WTC11 (cell line): Measurements from ENCODE around the gene ZP3. TPM values are rescaled to one million over a fixed set of nuclear protein-coding genes. Genes with fewer than 3 reads are reported as not detected.

Source experiments
- ATAC-seq: fragments of 200-7000 bp; cut with Tn5 transposase; 2 replicates; pipeline ENCODE4 v1.10.0; 2021; ENCODE audit warnings: mild to moderate bottlenecking, moderate library complexity
- CTCF ChIA-PET: fragments of 300-600 bp; sonication (Branson Sonifier 250); formaldehyde crosslinking; loops from one replicate; lab custom pipeline; 2021; ENCODE audit warnings: antibody characterized with exemption; lab: Charles Lee
- POLR2A ChIA-PET: fragments of 350-600 bp; sonication (Branson Sonifier 250); formaldehyde crosslinking; loops from one replicate; lab custom pipeline; 2021; ENCODE audit warnings: antibody characterized with exemption; lab: Charles Lee
- DNase-seq: peaks from one replicate; pipeline ENCODE4 v3.0.0; 2021; ENCODE audit warnings: low spot score
- H3K27ac Mint-ChIP-seq: 2 replicates; pipeline ENCODE4 v1.8.0; 2021; ENCODE audit warnings: mixed read lengths
- H3K27me3 Mint-ChIP-seq: 2 replicates; pipeline ENCODE4 v1.8.0; 2021; ENCODE audit warnings: low read depth, mild to moderate bottlenecking, moderate library complexity, mixed read lengths
- H3K36me3 Mint-ChIP-seq: 2 replicates; pipeline ENCODE4 v1.8.0; 2021; ENCODE audit warnings: mixed read lengths
- H3K4me1 Mint-ChIP-seq: 2 replicates; pipeline ENCODE4 v1.8.0; 2022; ENCODE audit warnings: mixed read lengths
- H3K4me3 Mint-ChIP-seq: 2 replicates; pipeline ENCODE4 v1.8.0; 2021; ENCODE audit warnings: mild to moderate bottlenecking, moderate library complexity, mixed read lengths
- H3K9me3 Mint-ChIP-seq: 2 replicates; pipeline ENCODE4 v1.8.0; 2021; ENCODE audit warnings: mixed read lengths
- AR ChIP-seq: fragments of 250-450 bp; sonication (Bioruptor Pico); IDR thresholded peaks from 2 replicates; pipeline ENCODE4 v1.9.0; 2021; ENCODE audit warnings: mild to moderate bottlenecking
- EMX1 ChIP-seq: fragments of 250-450 bp; sonication (Bioruptor Pico); IDR thresholded peaks from 2 replicates; pipeline ENCODE4 v1.8.0; 2021; ENCODE audit warnings: mild to moderate bottlenecking
- FOXK1 ChIP-seq: sonication (generic); formaldehyde crosslinking; IDR thresholded peaks from 2 replicates; pipeline ENCODE4 v1.8.0; 2022; ENCODE audit warnings: mild to moderate bottlenecking, moderate library complexity, missing genetic modification reagents
- FOXP1 ChIP-seq: sonication (generic); formaldehyde crosslinking; IDR thresholded peaks from 2 replicates; pipeline ENCODE4 v1.8.0; 2022; ENCODE audit warnings: missing genetic modification reagents, mild to moderate bottlenecking, moderate library complexity, borderline replicate concordance
- IRF1 ChIP-seq: sonication (generic); formaldehyde crosslinking; IDR thresholded peaks from 2 replicates; pipeline ENCODE4 v1.8.0; 2023; ENCODE audit warnings: missing genetic modification reagents
- IRF2 ChIP-seq: sonication (generic); formaldehyde crosslinking; IDR thresholded peaks from 2 replicates; pipeline ENCODE4 v1.8.0; 2022; ENCODE audit warnings: low read depth, missing genetic modification reagents, borderline replicate concordance
- NR3C1 ChIP-seq: sonication (generic); formaldehyde crosslinking; conservative IDR thresholded peaks from 2 replicates; pipeline ENCODE4 v1.8.1; 2023; ENCODE audit warnings: low read depth, mild to moderate bottlenecking, missing genetic modification reagents
- OVOL2 ChIP-seq: fragments of 250-450 bp; sonication (Bioruptor Pico); IDR thresholded peaks from 2 replicates; pipeline ENCODE4 v1.9.0; 2021; ENCODE audit warnings: mild to moderate bottlenecking, borderline replicate concordance
- PRRX2 ChIP-seq: fragments of 250-450 bp; sonication (Bioruptor Pico); IDR thresholded peaks from 2 replicates; pipeline ENCODE4 v1.8.0; 2021; ENCODE audit warnings: mild to moderate bottlenecking
- RORB ChIP-seq: fragments of 250-450 bp; sonication (Bioruptor Pico); IDR thresholded peaks from 2 replicates; pipeline ENCODE4 v1.9.0; 2021; ENCODE audit warnings: mild to moderate bottlenecking
- TEAD4 ChIP-seq: sonication (generic); formaldehyde crosslinking; IDR thresholded peaks from 2 replicates; pipeline ENCODE4 v1.8.0; 2022; ENCODE audit warnings: mild to moderate bottlenecking, missing genetic modification reagents
- USF2 ChIP-seq: sonication (generic); formaldehyde crosslinking; IDR thresholded peaks from 2 replicates; pipeline ENCODE4 v1.8.1; 2023; ENCODE audit warnings: mild to moderate bottlenecking, missing genetic modification reagents, moderate library complexity
- total RNA-seq: library from RNA; stranded (reverse); gene quantifications from 3 replicates; pipeline ENCODE4 v1.2.3, GENCODE V29; 2021
- TF ChIP-seq, protein P1 (sequence below): fragments of 250-450 bp; sonication (Bioruptor Pico); IDR thresholded peaks from 2 replicates; pipeline ENCODE4 v2.1.2; 2022; ENCODE audit warnings: mild to moderate bottlenecking, moderate library complexity
- TF ChIP-seq, protein P2 (sequence below): sonication (generic); formaldehyde crosslinking; IDR thresholded peaks from 2 replicates; pipeline ENCODE4 v1.8.1; 2023; ENCODE audit warnings: mild to moderate bottlenecking, missing genetic modification reagents
- TF ChIP-seq, protein P3 (sequence below): sonication (generic); formaldehyde crosslinking; IDR thresholded peaks from 2 replicates; pipeline ENCODE4 v1.8.0; 2023; ENCODE audit warnings: missing genetic modification reagents, mild to moderate bottlenecking, borderline replicate concordance
- TF ChIP-seq, protein P4 (sequence below): sonication (generic); formaldehyde crosslinking; conservative IDR thresholded peaks from 2 replicates; pipeline ENCODE4 v1.8.1; 2022; ENCODE audit warnings: mild to moderate bottlenecking, missing genetic modification reagents
- TF ChIP-seq, protein P5 (sequence below): fragments of 250-450 bp; sonication (Bioruptor Pico); IDR thresholded peaks from 2 replicates; pipeline ENCODE4 v1.9.0; 2021; ENCODE audit warnings: mild to moderate bottlenecking
- TF ChIP-seq, protein P6 (sequence below): sonication (generic); formaldehyde crosslinking; IDR thresholded peaks from 2 replicates; pipeline ENCODE4 v1.8.1; 2022; ENCODE audit warnings: mild to moderate bottlenecking, moderate library complexity, missing genetic modification reagents
- TF ChIP-seq, protein P7 (sequence below): sonication (generic); formaldehyde crosslinking; IDR thresholded peaks from 2 replicates; pipeline ENCODE4 v1.8.0; 2022; ENCODE audit warnings: missing genetic modification reagents
- TF ChIP-seq, protein P8 (sequence below): fragments of 250-450 bp; sonication (Bioruptor Pico); IDR thresholded peaks from 2 replicates; pipeline ENCODE4 v1.9.0; 2021; ENCODE audit warnings: moderate library complexity, mild to moderate bottlenecking, inconsistent platforms, borderline replicate concordance

ZP3 gene
- total RNA-seq, 1 experiment from 2014 or later = 1.8 TPM

- Mint-ChIP-seq H3K4me3 (no peak overlapping the region), H3K4me1 (peaks cover 28% of the 10 kb centered on the region), H3K27ac (no peak overlapping the region), H3K9me3 (no peaks in the 10 kb centered on the region), H3K27me3 (peaks cover 10% of the 10 kb centered on the region), H3K36me3 (no peaks in the 10 kb centered on the region)
- no peak for DNase-seq
- ATAC-seq = no peak
- POLR2A ChIA-PET = no interaction called here
- TF ChIP-seq, protein P1, sequence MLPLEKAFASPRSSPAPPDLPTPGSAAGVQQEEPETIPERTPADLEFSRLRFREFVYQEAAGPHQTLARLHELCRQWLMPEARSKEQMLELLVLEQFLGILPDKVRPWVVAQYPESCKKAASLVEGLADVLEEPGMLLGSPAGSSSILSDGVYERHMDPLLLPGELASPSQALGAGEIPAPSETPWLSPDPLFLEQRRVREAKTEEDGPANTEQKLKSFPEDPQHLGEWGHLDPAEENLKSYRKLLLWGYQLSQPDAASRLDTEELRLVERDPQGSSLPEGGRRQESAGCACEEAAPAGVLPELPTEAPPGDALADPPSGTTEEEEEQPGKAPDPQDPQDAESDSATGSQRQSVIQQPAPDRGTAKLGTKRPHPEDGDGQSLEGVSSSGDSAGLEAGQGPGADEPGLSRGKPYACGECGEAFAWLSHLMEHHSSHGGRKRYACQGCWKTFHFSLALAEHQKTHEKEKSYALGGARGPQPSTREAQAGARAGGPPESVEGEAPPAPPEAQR (CRISPR knock-in tag) = no peak
- TF ChIP-seq FOXK1 (CRISPR knock-in tag) (no peak), RORB (CRISPR knock-in tag) (no peak), OVOL2 (CRISPR knock-in tag) (no peak), PRRX2 (CRISPR knock-in tag) (no peak), NR3C1 (CRISPR knock-in tag) (no peak), IRF1 (CRISPR knock-in tag) (no peak), EMX1 (no peak), TEAD4 (no peak), FOXP1 (CRISPR knock-in tag) (no peak), AR (CRISPR knock-in tag) (no peak), IRF2 (CRISPR knock-in tag) (no peak), USF2 (CRISPR knock-in tag) (no peak)
- TF ChIP-seq, protein P2, sequence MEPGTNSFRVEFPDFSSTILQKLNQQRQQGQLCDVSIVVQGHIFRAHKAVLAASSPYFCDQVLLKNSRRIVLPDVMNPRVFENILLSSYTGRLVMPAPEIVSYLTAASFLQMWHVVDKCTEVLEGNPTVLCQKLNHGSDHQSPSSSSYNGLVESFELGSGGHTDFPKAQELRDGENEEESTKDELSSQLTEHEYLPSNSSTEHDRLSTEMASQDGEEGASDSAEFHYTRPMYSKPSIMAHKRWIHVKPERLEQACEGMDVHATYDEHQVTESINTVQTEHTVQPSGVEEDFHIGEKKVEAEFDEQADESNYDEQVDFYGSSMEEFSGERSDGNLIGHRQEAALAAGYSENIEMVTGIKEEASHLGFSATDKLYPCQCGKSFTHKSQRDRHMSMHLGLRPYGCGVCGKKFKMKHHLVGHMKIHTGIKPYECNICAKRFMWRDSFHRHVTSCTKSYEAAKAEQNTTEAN (CRISPR knock-in tag) = no peak
- TF ChIP-seq, protein P3, sequence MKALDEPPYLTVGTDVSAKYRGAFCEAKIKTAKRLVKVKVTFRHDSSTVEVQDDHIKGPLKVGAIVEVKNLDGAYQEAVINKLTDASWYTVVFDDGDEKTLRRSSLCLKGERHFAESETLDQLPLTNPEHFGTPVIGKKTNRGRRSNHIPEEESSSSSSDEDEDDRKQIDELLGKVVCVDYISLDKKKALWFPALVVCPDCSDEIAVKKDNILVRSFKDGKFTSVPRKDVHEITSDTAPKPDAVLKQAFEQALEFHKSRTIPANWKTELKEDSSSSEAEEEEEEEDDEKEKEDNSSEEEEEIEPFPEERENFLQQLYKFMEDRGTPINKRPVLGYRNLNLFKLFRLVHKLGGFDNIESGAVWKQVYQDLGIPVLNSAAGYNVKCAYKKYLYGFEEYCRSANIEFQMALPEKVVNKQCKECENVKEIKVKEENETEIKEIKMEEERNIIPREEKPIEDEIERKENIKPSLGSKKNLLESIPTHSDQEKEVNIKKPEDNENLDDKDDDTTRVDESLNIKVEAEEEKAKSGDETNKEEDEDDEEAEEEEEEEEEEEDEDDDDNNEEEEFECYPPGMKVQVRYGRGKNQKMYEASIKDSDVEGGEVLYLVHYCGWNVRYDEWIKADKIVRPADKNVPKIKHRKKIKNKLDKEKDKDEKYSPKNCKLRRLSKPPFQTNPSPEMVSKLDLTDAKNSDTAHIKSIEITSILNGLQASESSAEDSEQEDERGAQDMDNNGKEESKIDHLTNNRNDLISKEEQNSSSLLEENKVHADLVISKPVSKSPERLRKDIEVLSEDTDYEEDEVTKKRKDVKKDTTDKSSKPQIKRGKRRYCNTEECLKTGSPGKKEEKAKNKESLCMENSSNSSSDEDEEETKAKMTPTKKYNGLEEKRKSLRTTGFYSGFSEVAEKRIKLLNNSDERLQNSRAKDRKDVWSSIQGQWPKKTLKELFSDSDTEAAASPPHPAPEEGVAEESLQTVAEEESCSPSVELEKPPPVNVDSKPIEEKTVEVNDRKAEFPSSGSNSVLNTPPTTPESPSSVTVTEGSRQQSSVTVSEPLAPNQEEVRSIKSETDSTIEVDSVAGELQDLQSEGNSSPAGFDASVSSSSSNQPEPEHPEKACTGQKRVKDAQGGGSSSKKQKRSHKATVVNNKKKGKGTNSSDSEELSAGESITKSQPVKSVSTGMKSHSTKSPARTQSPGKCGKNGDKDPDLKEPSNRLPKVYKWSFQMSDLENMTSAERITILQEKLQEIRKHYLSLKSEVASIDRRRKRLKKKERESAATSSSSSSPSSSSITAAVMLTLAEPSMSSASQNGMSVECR (CRISPR knock-in tag) = no peak
- TF ChIP-seq, protein P4, sequence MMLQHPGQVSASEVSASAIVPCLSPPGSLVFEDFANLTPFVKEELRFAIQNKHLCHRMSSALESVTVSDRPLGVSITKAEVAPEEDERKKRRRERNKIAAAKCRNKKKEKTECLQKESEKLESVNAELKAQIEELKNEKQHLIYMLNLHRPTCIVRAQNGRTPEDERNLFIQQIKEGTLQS (CRISPR knock-in tag) = no peak
- TF ChIP-seq, protein P5, sequence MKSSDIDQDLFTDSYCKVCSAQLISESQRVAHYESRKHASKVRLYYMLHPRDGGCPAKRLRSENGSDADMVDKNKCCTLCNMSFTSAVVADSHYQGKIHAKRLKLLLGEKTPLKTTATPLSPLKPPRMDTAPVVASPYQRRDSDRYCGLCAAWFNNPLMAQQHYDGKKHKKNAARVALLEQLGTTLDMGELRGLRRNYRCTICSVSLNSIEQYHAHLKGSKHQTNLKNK (CRISPR knock-in tag) = no peak
- TF ChIP-seq, protein P6, sequence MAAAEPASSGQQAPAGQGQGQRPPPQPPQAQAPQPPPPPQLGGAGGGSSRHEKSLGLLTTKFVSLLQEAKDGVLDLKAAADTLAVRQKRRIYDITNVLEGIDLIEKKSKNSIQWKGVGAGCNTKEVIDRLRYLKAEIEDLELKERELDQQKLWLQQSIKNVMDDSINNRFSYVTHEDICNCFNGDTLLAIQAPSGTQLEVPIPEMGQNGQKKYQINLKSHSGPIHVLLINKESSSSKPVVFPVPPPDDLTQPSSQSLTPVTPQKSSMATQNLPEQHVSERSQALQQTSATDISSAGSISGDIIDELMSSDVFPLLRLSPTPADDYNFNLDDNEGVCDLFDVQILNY (CRISPR knock-in tag) = no peak
- TF ChIP-seq, protein P7, sequence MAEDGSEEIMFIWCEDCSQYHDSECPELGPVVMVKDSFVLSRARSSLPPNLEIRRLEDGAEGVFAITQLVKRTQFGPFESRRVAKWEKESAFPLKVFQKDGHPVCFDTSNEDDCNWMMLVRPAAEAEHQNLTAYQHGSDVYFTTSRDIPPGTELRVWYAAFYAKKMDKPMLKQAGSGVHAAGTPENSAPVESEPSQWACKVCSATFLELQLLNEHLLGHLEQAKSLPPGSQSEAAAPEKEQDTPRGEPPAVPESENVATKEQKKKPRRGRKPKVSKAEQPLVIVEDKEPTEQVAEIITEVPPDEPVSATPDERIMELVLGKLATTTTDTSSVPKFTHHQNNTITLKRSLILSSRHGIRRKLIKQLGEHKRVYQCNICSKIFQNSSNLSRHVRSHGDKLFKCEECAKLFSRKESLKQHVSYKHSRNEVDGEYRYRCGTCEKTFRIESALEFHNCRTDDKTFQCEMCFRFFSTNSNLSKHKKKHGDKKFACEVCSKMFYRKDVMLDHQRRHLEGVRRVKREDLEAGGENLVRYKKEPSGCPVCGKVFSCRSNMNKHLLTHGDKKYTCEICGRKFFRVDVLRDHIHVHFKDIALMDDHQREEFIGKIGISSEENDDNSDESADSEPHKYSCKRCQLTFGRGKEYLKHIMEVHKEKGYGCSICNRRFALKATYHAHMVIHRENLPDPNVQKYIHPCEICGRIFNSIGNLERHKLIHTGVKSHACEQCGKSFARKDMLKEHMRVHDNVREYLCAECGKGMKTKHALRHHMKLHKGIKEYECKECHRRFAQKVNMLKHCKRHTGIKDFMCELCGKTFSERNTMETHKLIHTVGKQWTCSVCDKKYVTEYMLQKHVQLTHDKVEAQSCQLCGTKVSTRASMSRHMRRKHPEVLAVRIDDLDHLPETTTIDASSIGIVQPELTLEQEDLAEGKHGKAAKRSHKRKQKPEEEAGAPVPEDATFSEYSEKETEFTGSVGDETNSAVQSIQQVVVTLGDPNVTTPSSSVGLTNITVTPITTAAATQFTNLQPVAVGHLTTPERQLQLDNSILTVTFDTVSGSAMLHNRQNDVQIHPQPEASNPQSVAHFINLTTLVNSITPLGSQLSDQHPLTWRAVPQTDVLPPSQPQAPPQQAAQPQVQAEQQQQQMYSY (CRISPR knock-in tag) = no peak
- TF ChIP-seq, protein P8, sequence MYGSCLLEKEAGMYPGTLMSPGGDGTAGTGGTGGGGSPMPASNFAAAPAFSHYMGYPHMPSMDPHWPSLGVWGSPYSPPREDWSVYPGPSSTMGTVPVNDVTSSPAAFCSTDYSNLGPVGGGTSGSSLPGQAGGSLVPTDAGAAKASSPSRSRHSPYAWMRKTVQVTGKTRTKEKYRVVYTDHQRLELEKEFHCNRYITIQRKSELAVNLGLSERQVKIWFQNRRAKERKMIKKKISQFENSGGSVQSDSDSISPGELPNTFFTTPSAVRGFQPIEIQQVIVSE (CRISPR knock-in tag) = no peak
- TF ChIP-seq, all 79 proteins: peak for 0
- CTCF ChIA-PET = no interaction called here
Measured at GRCh38 chr7:76400248-76400647, 24.5 kb upstream of the ZP3 start.
